H9 (cell line): ENCODE measurements around the gene RMC1. TPM values are rescaled to one million over a fixed set of nuclear protein-coding genes. Genes with fewer than 3 reads are reported as not detected.

ENCODE experiments used
- DNase-seq: peaks from one replicate; pipeline ENCODE4 v3.0.0-alpha.2; 2017
- H2AFZ ChIP-seq: one replicate; pipeline ENCODE4 v1.6.1; 2013; ENCODE audit warnings: mild to moderate bottlenecking, low read length, control low read depth, moderate library complexity
- H2AK5ac ChIP-seq: 2 replicates; pipeline ENCODE4 v1.6.1; 2013; ENCODE audit warnings: low read length, control low read depth, mixed read lengths; ENCODE audit not compliant: insufficient read length
- H2BK120ac ChIP-seq: one replicate; pipeline ENCODE4 v1.6.1; 2013; ENCODE audit warnings: low read depth, mild to moderate bottlenecking, low read length, control low read depth, inconsistent platforms; ENCODE audit not compliant: poor library complexity, severe bottlenecking
- H2BK12ac ChIP-seq: 2 replicates; pipeline ENCODE4 v1.6.1; 2013; ENCODE audit warnings: low read length, control low read depth, mixed read lengths, low read depth; ENCODE audit not compliant: insufficient read length
- H2BK15ac ChIP-seq: 2 replicates; pipeline ENCODE4 v1.6.1; 2013; ENCODE audit warnings: low read depth, low read length, control low read depth
- H2BK20ac ChIP-seq: one replicate; pipeline ENCODE4 v1.6.1; 2013; ENCODE audit warnings: low read depth, mild to moderate bottlenecking, low read length, control low read depth, inconsistent platforms; ENCODE audit not compliant: poor library complexity, severe bottlenecking
- H2BK5ac ChIP-seq: 2 replicates; pipeline ENCODE4 v1.6.1; 2013; ENCODE audit warnings: low read length, control low read depth, mixed read lengths; ENCODE audit not compliant: insufficient read length
- H3K14ac ChIP-seq: 2 replicates; pipeline ENCODE4 v1.6.1; 2013; ENCODE audit warnings: low read length, control low read depth; ENCODE audit not compliant: insufficient read depth
- H3K18ac ChIP-seq: 2 replicates; pipeline ENCODE4 v1.6.1; 2013; ENCODE audit warnings: low read depth, mild to moderate bottlenecking, mixed read lengths, low read length, control low read depth; ENCODE audit not compliant: insufficient read length
- H3K23ac ChIP-seq: 2 replicates; pipeline ENCODE4 v1.6.1; 2013; ENCODE audit warnings: low read length, control low read depth, mixed read lengths, low read depth; ENCODE audit not compliant: insufficient read length
- H3K23me2 ChIP-seq: 2 replicates; pipeline ENCODE4 v1.6.1; 2013; ENCODE audit warnings: low read depth, mild to moderate bottlenecking, mixed read lengths, low read length, control low read depth; ENCODE audit not compliant: insufficient read length, poor library complexity, severe bottlenecking
- H3K27ac ChIP-seq: 2 replicates; pipeline ENCODE4 v1.5.1; 2013; ENCODE audit warnings: low read length, control low read depth, mixed read lengths, low read depth; ENCODE audit not compliant: insufficient read length
- H3K27me3 ChIP-seq: 2 replicates; pipeline ENCODE4 v1.6.1; 2013; ENCODE audit warnings: low read length, control low read depth, inconsistent platforms; ENCODE audit not compliant: insufficient read depth
- H3K4ac ChIP-seq: 2 replicates; pipeline ENCODE4 v1.6.1; 2013; ENCODE audit warnings: low read depth, mild to moderate bottlenecking, control low read depth, inconsistent platforms, low read length, moderate library complexity
- H3K4me1 ChIP-seq: 2 replicates; pipeline ENCODE4 v1.6.1; 2013; ENCODE audit warnings: low read length, control low read depth, inconsistent platforms; ENCODE audit not compliant: insufficient read depth
- H3K4me2 ChIP-seq: 2 replicates; pipeline ENCODE4 v1.6.1; 2013; ENCODE audit warnings: low read length, control low read depth, mixed read lengths; ENCODE audit not compliant: insufficient read length, insufficient read depth
- H3K56ac ChIP-seq: 2 replicates; pipeline ENCODE4 v1.6.1; 2013; ENCODE audit warnings: low read depth, mild to moderate bottlenecking, mixed read lengths, low read length, control low read depth; ENCODE audit not compliant: insufficient read length
- H3K79me1 ChIP-seq: 2 replicates; pipeline ENCODE4 v1.6.1; 2013; ENCODE audit warnings: low read depth, mild to moderate bottlenecking, moderate library complexity, low read length, control low read depth, inconsistent platforms; ENCODE audit not compliant: insufficient read depth, poor library complexity, severe bottlenecking
- H3K79me2 ChIP-seq: 2 replicates; pipeline ENCODE4 v1.6.1; 2013; ENCODE audit warnings: low read length, control low read depth, inconsistent platforms; ENCODE audit not compliant: insufficient read depth
- H3K9ac ChIP-seq: 2 replicates; pipeline ENCODE4 v1.6.1; 2013; ENCODE audit warnings: low read length, control low read depth, mixed read lengths; ENCODE audit not compliant: insufficient read length; ENCODE audit errors: extremely low read depth
- H3K9me3 ChIP-seq: one replicate; pipeline ENCODE4 v1.6.1; 2013; ENCODE audit warnings: low read depth, low read length, inconsistent platforms; ENCODE audit not compliant: control insufficient read depth
- H3T11ph ChIP-seq: one replicate; pipeline ENCODE4 v1.6.1; 2013; ENCODE audit warnings: mild to moderate bottlenecking, low read length, control low read depth, inconsistent platforms
- H4K20me1 ChIP-seq: one replicate; pipeline ENCODE4 v1.6.1; 2013; ENCODE audit not compliant: control insufficient read depth, insufficient read length, insufficient read depth
- H4K5ac ChIP-seq: 2 replicates; pipeline ENCODE4 v1.6.1; 2013; ENCODE audit warnings: low read depth, mild to moderate bottlenecking, mixed read lengths, low read length, control low read depth; ENCODE audit not compliant: insufficient read length
- H4K8ac ChIP-seq: replicated peaks from 2 replicates; pipeline ENCODE4 v1.6.1; 2013; ENCODE audit warnings: low read length, control low read depth, mixed read lengths, low read depth; ENCODE audit not compliant: insufficient read length
- H4K91ac ChIP-seq: 2 replicates; pipeline ENCODE4 v1.6.1; 2013; ENCODE audit warnings: low read depth, mild to moderate bottlenecking, moderate library complexity, mixed read lengths, low read length, control low read depth; ENCODE audit not compliant: insufficient read length
- H3K27ac Mint-ChIP-seq, 3 experiments: 2 replicates in 2 of 3; 3 replicates in 1 of 3; pipeline ENCODE4 v1.8.0; 2020 to 2021; ENCODE audit warnings: mixed read lengths in 3 of 3, mild to moderate bottlenecking in 1 of 3, moderate library complexity in 1 of 3
- H3K27me3 Mint-ChIP-seq: 2 replicates; pipeline ENCODE4 v1.8.0; 2021; ENCODE audit warnings: low read depth, mild to moderate bottlenecking, moderate library complexity, mixed read lengths
- H3K36me3 Mint-ChIP-seq, 3 experiments: 2 replicates in 2 of 3; 3 replicates in 1 of 3; pipeline ENCODE4 v1.8.0; 2020 to 2021; ENCODE audit warnings: low read depth in 3 of 3, mixed read lengths in 3 of 3; ENCODE audit not compliant: insufficient read depth in 1 of 3
- H3K4me1 Mint-ChIP-seq, 2 experiments: 2 replicates each; pipeline ENCODE4 v1.8.0; 2020; ENCODE audit warnings: mixed read lengths in 2 of 2
- H3K4me3 Mint-ChIP-seq, 2 experiments: 2 replicates in 1 of 2; 3 replicates in 1 of 2; pipeline ENCODE4 v1.8.0; 2020 to 2021; ENCODE audit warnings: mild to moderate bottlenecking in 2 of 2, mixed read lengths in 2 of 2, moderate library complexity in 1 of 2
- H3K9me3 Mint-ChIP-seq, 2 experiments: 2 replicates in 1 of 2; 3 replicates in 1 of 2; pipeline ENCODE4 v1.8.0; 2020; ENCODE audit warnings: mild to moderate bottlenecking in 2 of 2, mixed read lengths in 2 of 2, moderate library complexity in 1 of 2
- WGBS: extraction: QIAGEN DNeasy Blood & Tissue Kit; methylation state at CpG from one replicate; pipeline ENCODE4 v1.1.7; 2013; ENCODE audit warnings: missing lambda C conversion rate, low lambda C conversion rate, mixed read lengths; ENCODE audit not compliant: insufficient read length; ENCODE audit errors: extremely low coverage; 5-methylcytosine and 5-hydroxymethylcytosine counted together
- total RNA-seq: library from RNA; stranded (reverse); gene quantifications from 2 replicates; pipeline ENCODE4 v1.2.1, GENCODE V29; 2021
- TF ChIP-seq, protein P1 (sequence below): fragments of 200-600 bp; sonication (generic); conservative IDR thresholded peaks from 3 replicates; pipeline ENCODE4 v1.8.0; 2021; ENCODE audit warnings: antibody characterized with exemption, mild to moderate bottlenecking

The RMC1 gene
- total RNA-seq, 1 experiment from 2014 or later: 21.3 TPM

GRCh38 chr18:23501626-23502025, 1.7 kb upstream of the RMC1 start:
- Histone ChIP-seq H3K79me1 (no peaks in the 10 kb centered on the region), H2BK20ac (no peak overlapping the region), H3T11ph (no peak overlapping the region), H2BK120ac (no peak overlapping the region), H3K56ac (no peak overlapping the region), H3K27me3 (no peaks in the 10 kb centered on the region), H4K20me1 (no peaks in the 10 kb centered on the region), H2AFZ (no peak overlapping the region), H3K23me2 (peaks cover 3% of the 10 kb centered on the region), H3K4me1 (no peaks in the 10 kb centered on the region), H4K5ac (no peak overlapping the region), H2BK5ac (no peak overlapping the region), H3K9ac (no peak overlapping the region), H2BK12ac (no peak overlapping the region), H2BK15ac (no peak overlapping the region), H3K4me2 (no peak overlapping the region), H3K14ac (no peak overlapping the region), H3K18ac (no peak overlapping the region), H3K9me3 (no peaks in the 10 kb centered on the region), H4K8ac (no peak overlapping the region), H3K27ac (no peak overlapping the region), H3K4ac (no peak overlapping the region), H2AK5ac (no peak overlapping the region), H3K79me2 (no peaks in the 10 kb centered on the region), H3K23ac (no peak overlapping the region), H4K91ac (no peak overlapping the region)
- Mint-ChIP-seq H3K27me3 (peaks cover 20% of the 10 kb centered on the region), H3K36me3 (peaks cover 0 to 3% (median 0%) of the 10 kb centered on the region in 3 experiments; a peak in 3 of 7 replicates), H3K27ac (no peak overlapping the region), H3K4me3 (no peak overlapping the region), H3K4me1 (peaks cover 19 to 23% of the 10 kb centered on the region in 2 experiments), H3K9me3 (no peaks in the 10 kb centered on the region)
- DNase-seq: no peak
- TF ChIP-seq, protein P1, sequence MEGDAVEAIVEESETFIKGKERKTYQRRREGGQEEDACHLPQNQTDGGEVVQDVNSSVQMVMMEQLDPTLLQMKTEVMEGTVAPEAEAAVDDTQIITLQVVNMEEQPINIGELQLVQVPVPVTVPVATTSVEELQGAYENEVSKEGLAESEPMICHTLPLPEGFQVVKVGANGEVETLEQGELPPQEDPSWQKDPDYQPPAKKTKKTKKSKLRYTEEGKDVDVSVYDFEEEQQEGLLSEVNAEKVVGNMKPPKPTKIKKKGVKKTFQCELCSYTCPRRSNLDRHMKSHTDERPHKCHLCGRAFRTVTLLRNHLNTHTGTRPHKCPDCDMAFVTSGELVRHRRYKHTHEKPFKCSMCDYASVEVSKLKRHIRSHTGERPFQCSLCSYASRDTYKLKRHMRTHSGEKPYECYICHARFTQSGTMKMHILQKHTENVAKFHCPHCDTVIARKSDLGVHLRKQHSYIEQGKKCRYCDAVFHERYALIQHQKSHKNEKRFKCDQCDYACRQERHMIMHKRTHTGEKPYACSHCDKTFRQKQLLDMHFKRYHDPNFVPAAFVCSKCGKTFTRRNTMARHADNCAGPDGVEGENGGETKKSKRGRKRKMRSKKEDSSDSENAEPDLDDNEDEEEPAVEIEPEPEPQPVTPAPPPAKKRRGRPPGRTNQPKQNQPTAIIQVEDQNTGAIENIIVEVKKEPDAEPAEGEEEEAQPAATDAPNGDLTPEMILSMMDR: no peak
- no CpG with 5 or more reads among the region's 6 CpGs for WGBS
